Astrocyte of the spinal cord (primary cell): ENCODE data around the gene BBC3.

Experiments
- DNase-seq: peaks from one replicate; pipeline ENCODE4 v3.0.0; 2011; ENCODE audit warnings: low read depth, low spot score
- H3K4me3 ChIP-seq: 2 replicates; pipeline ENCODE4 v1.5.1; 2011; ENCODE audit warnings: low read depth, mild to moderate bottlenecking, low read length, moderate library complexity
- CTCF ChIP-seq: IDR thresholded peaks from 2 replicates; pipeline ENCODE4 v1.5.1; 2012; ENCODE audit warnings: low read depth, mild to moderate bottlenecking, low read length, inconsistent platforms
- in situ Hi-C: cut with HindIII; loops from 2 replicates; pipeline ENCODE4 v1.10.0; 2017; ENCODE audit warnings: low sequenced_read_pairs

The BBC3 gene

GRCh38 chr19:47190167-47190727 lies 40.8 kb downstream of the BBC3 start:
- no peak for TF ChIP-seq CTCF
- in situ Hi-C loops: no loop called here
- DNase-seq: peak; percentile 89
- no peak overlapping the region for H3K4me3 ChIP-seq

DNA sequence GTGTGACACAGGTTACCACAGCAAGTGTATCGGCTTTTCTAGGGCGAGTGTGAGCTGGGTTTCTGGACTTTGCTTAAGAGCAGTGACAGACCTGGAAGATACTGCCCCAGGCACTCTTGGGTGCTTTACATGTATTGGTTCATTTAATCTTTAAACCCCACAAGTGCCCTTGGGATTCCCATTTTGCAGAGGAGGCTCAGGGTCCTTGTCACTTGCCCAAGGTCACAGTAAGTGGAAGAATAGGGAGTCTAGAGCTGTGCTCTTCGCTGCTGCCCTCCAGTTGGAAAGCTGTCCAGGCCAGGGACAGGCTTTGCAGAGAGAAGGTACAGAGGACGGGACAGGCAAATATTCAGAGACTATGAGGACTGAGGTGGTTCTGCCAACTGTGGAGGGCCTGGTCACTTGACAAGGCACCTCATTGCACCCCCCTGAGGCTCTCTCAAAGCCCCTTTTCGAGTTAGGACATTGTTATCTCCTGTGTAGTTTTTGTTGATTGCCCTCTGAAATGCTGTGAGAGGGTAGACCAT lies 42.4 kb downstream of the BBC3 start:
- in situ Hi-C loops: no loop called here
- H3K4me3 ChIP-seq: no peak overlapping the region
- DNase-seq: no peak
- TF ChIP-seq CTCF: no peak

DNA sequence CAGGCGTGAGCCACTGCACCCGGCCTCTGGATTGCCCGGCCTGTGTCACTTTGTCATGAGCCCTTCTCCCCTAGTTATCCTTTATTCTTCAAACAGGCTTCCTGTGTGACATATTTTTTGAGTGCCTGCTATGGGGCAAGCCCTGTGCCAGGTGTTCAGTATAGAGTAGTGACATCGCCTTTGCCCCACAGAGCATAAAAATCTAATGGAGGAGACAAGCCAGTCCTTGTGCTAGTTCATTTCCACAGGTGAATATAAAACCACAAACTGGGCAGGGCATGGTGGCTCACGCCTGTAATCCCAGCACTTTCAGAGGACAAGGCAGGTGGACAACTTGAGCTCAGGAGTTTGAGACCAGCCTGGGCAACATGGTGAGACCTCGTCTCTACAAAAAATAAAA lies 43.2 kb downstream of the BBC3 start:
- H3K4me3 ChIP-seq: no peak overlapping the region
- no peak for DNase-seq
- no peak for TF ChIP-seq CTCF
- in situ Hi-C loops: no loop called here

- in situ Hi-C loops: no loop called here
- H3K4me3 ChIP-seq: no peak overlapping the region
- TF ChIP-seq CTCF: no peak
- DNase-seq: no peak
Measured at GRCh38 chr19:47187335-47187655, 43.7 kb downstream of the BBC3 start.

- no peak for TF ChIP-seq CTCF
- DNase-seq: no peak
Measured at GRCh38 chr19:47186446-47187334, 44.3 kb downstream of the BBC3 start.

DNA sequence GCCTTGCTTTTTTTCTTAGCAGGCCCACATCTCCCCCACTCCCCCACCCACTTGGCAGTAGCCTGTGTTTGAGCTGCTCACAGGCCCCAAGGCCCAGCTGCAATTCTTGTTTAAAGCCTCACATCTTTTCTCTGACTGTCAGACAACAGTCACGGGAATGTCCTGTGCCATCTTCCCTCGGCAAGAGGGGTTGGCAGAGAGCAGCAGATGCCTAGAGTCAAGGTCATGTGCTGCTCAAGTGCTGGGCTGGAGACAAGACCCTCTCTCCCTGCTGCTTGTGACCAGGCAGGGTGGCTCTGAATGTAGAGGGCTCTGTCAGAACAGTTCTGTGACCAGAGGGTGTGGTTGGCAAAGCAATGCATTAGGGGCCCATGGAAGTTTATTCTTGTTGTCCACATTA lies 47.4 kb downstream of the BBC3 start:
- H3K4me3 ChIP-seq: no peak overlapping the region
- in situ Hi-C loops: no loop called here
- no peak for DNase-seq
- TF ChIP-seq CTCF: no peak

More at GRCh38 chr19:47186446-47187334, 44.3 kb downstream of the BBC3 start:
- H3K4me3 ChIP-seq: no peak overlapping the region
- in situ Hi-C loops: no loop called here
